GM19099 (cell line): ENCODE measurements around the gene SIM2.

Experiments
- POLR2A ChIP-seq: IDR thresholded peaks from 3 replicates; pipeline ENCODE4 v1.6.1; 2011; ENCODE audit warnings: low read depth; ENCODE audit not compliant: insufficient read length; ENCODE audit errors: extremely low read depth

Gene SIM2

GRCh38 chr21:36780861-36781260 lies 81.9 kb downstream of the SIM2 start:
- no peak for TF ChIP-seq POLR2A

- no peak for TF ChIP-seq POLR2A
Observed at GRCh38 chr21:36783612-36784374, 84.9 kb downstream of the SIM2 start.

- TF ChIP-seq POLR2A = no peak
Observed at GRCh38 chr21:36784947-36785346, 86.0 kb downstream of the SIM2 start.

DNA sequence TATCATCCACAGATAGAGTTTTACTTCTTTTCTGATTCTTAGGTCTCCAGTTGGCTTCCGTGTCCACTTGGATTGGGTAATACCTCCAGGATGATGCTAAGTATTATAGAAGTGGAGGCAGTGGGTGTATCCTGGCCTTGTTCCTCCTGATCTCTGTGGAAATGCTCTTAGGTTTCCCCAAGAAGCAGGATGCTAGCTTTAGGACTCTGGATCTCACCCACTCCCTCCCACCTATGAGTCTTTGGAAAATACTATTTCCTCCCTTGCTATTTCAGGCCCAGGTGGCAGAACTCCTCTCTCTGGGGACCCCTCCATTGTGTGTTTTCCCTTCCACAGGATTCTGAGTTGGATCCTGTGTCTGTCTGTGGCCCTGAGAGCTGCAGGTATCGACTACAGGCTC lies 86.7 kb downstream of the SIM2 start:
- no peak for TF ChIP-seq POLR2A

GRCh38 chr21:36786186-36786585 lies 87.3 kb downstream of the SIM2 start:
- TF ChIP-seq POLR2A = no peak

- TF ChIP-seq POLR2A = no peak
Observed at GRCh38 chr21:36788120-36788638, 89.3 kb downstream of the SIM2 start.

- no peak for TF ChIP-seq POLR2A
Observed at GRCh38 chr21:36790616-36791015, 91.7 kb downstream of the SIM2 start.

GRCh38 chr21:36791180-36791579 lies 92.3 kb downstream of the SIM2 start:
- TF ChIP-seq POLR2A = no peak

- TF ChIP-seq POLR2A = no peak
Observed at GRCh38 chr21:36791695-36792470, 93.0 kb downstream of the SIM2 start.

GRCh38 chr21:36792505-36792967 lies 93.6 kb downstream of the SIM2 start:
- TF ChIP-seq POLR2A = no peak

GRCh38 chr21:36796070-36796469 lies 97.2 kb downstream of the SIM2 start:
- TF ChIP-seq POLR2A = no peak

DNA sequence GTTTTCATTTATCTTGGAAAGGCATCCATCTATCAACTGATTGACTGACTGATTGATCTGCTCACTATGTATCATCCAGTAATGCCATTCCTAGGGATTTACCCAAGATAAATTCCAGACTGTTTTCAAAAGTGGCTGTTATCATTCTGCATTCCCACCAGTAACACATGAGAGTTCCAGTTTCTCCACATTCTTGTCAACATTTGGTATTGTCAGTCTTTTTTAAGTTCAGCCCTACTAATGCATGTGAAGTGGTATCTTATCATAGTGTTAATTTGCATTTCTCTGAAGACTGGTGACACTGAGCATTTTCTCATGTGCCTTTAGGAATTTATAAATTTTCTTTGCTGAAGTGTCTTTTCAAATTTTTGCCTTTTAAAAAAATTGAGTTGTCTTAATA lies 99.6 kb downstream of the SIM2 start:
- no peak for TF ChIP-seq POLR2A
